Skeletal muscle satellite cell (primary cell): ENCODE results near the gene STS. TPM values are rescaled to one million over a fixed set of nuclear protein-coding genes. Genes with fewer than 3 reads are reported as not detected.

Source experiments
- H3K27me3 ChIP-seq: 2 replicates; pipeline ENCODE4 v1.7.0; 2013; ENCODE audit warnings: low read length; ENCODE audit not compliant: control insufficient read depth, insufficient read depth
- H3K36me3 ChIP-seq: 2 replicates; pipeline ENCODE4 v1.7.0; 2013; ENCODE audit warnings: mild to moderate bottlenecking, control low read depth, low read length; ENCODE audit not compliant: insufficient read depth
- H3K4me1 ChIP-seq: 2 replicates; pipeline ENCODE4 v1.7.0; 2013; ENCODE audit warnings: low read length; ENCODE audit not compliant: control insufficient read depth, insufficient read depth
- H3K4me2 ChIP-seq: 2 replicates; pipeline ENCODE4 v1.7.0; 2013; ENCODE audit warnings: mild to moderate bottlenecking, low read length
- H3K4me3 ChIP-seq: 2 replicates; pipeline ENCODE4 v1.7.0; 2013; ENCODE audit warnings: low read length
- H3K9ac ChIP-seq: 2 replicates; pipeline ENCODE4 v1.7.0; 2013; ENCODE audit warnings: mild to moderate bottlenecking, low read depth, low read length, moderate library complexity
- H3K9me3 ChIP-seq: replicated peaks from 2 replicates; pipeline ENCODE4 v1.7.0; 2013; ENCODE audit warnings: mild to moderate bottlenecking, control low read depth, low read length
- total RNA-seq: library from RNA; depleted of rRNA; stranded (reverse); fragments of >200 nt; gene quantifications from 2 replicates; pipeline ENCODE4 v1.2.3, GENCODE V29; 2012; rRNA removed

The STS gene, protein sequence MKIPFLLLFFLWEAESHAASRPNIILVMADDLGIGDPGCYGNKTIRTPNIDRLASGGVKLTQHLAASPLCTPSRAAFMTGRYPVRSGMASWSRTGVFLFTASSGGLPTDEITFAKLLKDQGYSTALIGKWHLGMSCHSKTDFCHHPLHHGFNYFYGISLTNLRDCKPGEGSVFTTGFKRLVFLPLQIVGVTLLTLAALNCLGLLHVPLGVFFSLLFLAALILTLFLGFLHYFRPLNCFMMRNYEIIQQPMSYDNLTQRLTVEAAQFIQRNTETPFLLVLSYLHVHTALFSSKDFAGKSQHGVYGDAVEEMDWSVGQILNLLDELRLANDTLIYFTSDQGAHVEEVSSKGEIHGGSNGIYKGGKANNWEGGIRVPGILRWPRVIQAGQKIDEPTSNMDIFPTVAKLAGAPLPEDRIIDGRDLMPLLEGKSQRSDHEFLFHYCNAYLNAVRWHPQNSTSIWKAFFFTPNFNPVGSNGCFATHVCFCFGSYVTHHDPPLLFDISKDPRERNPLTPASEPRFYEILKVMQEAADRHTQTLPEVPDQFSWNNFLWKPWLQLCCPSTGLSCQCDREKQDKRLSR
- 6.1 and 7.0 TPM in 2 replicates for total RNA-seq

GRCh38 chrX:7147413-7147977 lies at the start of gene STS:
Gene STS (plus strand): TSS chrX:7147712. CDS start chrX:7253200, 105,488 bp downstream.
- H3K36me3 ChIP-seq = no peaks in the 10 kb centered on the region
- no peaks in the 10 kb centered on the region for H3K27me3 ChIP-seq
- H3K9ac ChIP-seq = peak within 1 kb of the TSS; percentile 87
- H3K4me2 ChIP-seq = peak within 1 kb of the TSS; percentile 88
- H3K4me3 ChIP-seq = peak within 1 kb of the TSS; percentile 85
- H3K4me1 ChIP-seq = peaks cover 16% of the 10 kb centered on the region
- H3K9me3 ChIP-seq = no peaks in the 10 kb centered on the region

GRCh38 chrX:7100022-7100421 lies 47.5 kb upstream of the STS start:
- H3K4me2 ChIP-seq = no peak overlapping the region
- no peak overlapping the region for H3K4me3 ChIP-seq
- H3K9ac ChIP-seq = no peak overlapping the region
- peaks cover 12% of the 10 kb centered on the region for H3K36me3 ChIP-seq
- H3K27me3 ChIP-seq = no peaks in the 10 kb centered on the region
- H3K9me3 ChIP-seq = no peaks in the 10 kb centered on the region
- no peaks in the 10 kb centered on the region for H3K4me1 ChIP-seq

- H3K9me3 ChIP-seq = no peaks in the 10 kb centered on the region
- H3K36me3 ChIP-seq = peaks cover 12% of the 10 kb centered on the region
- H3K4me1 ChIP-seq = no peaks in the 10 kb centered on the region
- no peak overlapping the region for H3K4me2 ChIP-seq
- no peak overlapping the region for H3K4me3 ChIP-seq
- no peaks in the 10 kb centered on the region for H3K27me3 ChIP-seq
- no peak overlapping the region for H3K9ac ChIP-seq
Measured at GRCh38 chrX:7102119-7102518, 45.4 kb upstream of the STS start.

GRCh38 chrX:7106649-7107048 lies 40.9 kb upstream of the STS start:
- no peak overlapping the region for H3K9ac ChIP-seq
- H3K4me1 ChIP-seq = peaks cover 25% of the 10 kb centered on the region
- no peak overlapping the region for H3K4me2 ChIP-seq
- H3K4me3 ChIP-seq = no peak overlapping the region
- no peaks in the 10 kb centered on the region for H3K9me3 ChIP-seq
- H3K36me3 ChIP-seq = peaks cover 4% of the 10 kb centered on the region
- no peaks in the 10 kb centered on the region for H3K27me3 ChIP-seq

DNA sequence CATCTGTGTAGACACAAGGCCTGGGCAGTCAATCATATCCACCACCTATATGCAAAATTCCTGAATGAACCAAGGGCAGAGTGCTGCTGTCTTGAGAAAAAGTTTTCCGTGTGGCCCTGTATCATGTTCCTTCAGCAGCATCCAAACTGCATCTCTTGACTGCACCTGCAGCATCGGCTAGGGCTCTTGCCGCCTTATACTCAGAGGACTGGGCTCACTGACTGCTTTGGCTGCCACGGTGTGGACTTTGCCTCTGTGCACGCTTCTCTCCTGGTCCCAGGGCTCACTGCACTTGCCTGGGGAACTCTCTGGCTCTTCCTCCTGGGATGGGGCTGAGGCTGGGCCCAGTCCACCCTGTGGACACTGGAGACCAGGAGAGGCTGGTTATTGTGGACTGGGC lies 39.5 kb upstream of the STS start:
- no peak overlapping the region for H3K4me3 ChIP-seq
- no peaks in the 10 kb centered on the region for H3K27me3 ChIP-seq
- H3K9me3 ChIP-seq = no peaks in the 10 kb centered on the region
- H3K4me1 ChIP-seq = peaks cover 25% of the 10 kb centered on the region
- H3K36me3 ChIP-seq = peaks cover 2% of the 10 kb centered on the region
- H3K4me2 ChIP-seq = no peak overlapping the region
- H3K9ac ChIP-seq = no peak overlapping the region

GRCh38 chrX:7109049-7109531 lies 38.4 kb upstream of the STS start:
- Histone ChIP-seq H3K4me1 (peaks cover 25% of the 10 kb centered on the region), H3K27me3 (no peaks in the 10 kb centered on the region), H3K36me3 (no peaks in the 10 kb centered on the region), H3K4me2 (peak overlapping the region; percentile 73), H3K9me3 (no peaks in the 10 kb centered on the region), H3K4me3 (peak overlapping the region; percentile 57), H3K9ac (peak overlapping the region; percentile 41)

DNA sequence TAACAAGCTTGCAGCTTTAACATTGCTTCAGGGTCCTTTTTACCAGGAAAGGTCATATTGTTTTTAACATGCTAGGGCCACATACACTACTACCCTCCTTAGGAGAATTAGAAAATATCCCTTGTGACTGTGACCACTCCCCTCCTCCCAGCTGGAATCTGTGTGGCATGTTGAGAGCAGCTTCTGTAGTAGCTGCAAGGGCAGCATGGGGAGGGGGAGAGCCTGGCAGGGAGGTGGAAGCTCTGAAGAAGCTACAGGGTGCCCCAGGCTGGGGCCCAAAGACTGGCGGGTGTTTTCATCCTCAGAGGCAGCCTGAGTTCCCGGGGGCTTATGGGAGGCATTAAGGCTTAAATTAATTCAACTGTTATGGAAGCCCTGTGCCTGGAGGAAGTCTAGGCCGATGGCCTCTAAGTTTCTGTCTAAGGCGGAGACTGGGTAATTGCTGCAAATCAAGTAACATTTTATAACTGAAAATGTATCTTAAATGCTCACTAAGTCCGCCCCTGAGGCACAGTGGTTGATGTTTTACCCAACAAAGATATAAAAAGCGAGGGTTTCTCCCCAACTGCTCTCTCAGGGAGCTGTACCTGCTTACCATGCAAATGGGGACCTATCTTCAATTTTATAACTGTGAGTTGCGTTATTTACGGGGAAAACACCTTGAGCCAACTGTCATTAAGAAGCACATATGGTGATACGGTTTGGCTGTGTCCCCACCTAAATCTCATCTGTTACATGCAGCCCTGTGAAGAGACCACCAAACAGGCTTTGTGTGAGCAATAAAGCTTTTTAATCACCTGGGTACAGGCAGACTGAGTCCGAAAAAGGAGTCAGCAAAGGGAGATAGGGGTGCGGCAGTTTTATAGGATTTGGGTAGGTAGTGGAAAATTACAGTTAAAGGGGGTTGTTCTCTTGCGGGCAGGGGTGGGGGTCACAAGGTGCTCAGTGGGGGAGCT lies 37.4 kb upstream of the STS start:
- no peaks in the 10 kb centered on the region for H3K27me3 ChIP-seq
- H3K4me1 ChIP-seq = peaks cover 25% of the 10 kb centered on the region
- H3K4me2 ChIP-seq = no peak overlapping the region
- no peak overlapping the region for H3K4me3 ChIP-seq
- no peaks in the 10 kb centered on the region for H3K9me3 ChIP-seq
- H3K9ac ChIP-seq = no peak overlapping the region
- H3K36me3 ChIP-seq = no peaks in the 10 kb centered on the region

DNA sequence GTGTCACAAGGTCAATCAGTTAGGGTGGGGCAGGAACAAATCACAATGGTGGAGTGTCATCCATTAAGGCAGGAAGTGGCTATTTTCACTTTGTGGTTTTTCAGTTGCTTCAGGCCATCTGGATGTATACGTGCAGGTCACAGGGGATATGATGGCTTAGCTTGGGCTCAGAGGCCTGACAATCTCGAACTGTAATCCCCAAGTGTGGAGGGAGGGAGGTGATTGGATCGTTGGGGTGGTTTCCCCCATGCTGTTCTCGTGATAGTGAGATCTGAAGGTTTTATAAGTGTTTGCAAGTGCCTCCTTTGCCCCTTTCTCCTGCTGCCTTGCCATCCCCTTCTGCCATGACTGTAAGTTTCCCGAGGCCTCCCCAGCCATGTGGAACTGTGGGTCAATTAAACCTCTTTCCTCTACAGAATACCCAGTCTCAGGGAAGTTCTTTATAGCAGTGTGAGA lies 36.7 kb upstream of the STS start:
- H3K4me1 ChIP-seq = peaks cover 25% of the 10 kb centered on the region
- H3K9me3 ChIP-seq = no peaks in the 10 kb centered on the region
- no peaks in the 10 kb centered on the region for H3K36me3 ChIP-seq
- no peaks in the 10 kb centered on the region for H3K27me3 ChIP-seq
- H3K4me2 ChIP-seq = no peak overlapping the region
- H3K9ac ChIP-seq = no peak overlapping the region
- no peak overlapping the region for H3K4me3 ChIP-seq

- H3K9me3 ChIP-seq = no peaks in the 10 kb centered on the region
- no peaks in the 10 kb centered on the region for H3K36me3 ChIP-seq
- H3K9ac ChIP-seq = no peak overlapping the region
- H3K4me3 ChIP-seq = no peak overlapping the region
- no peak overlapping the region for H3K4me2 ChIP-seq
- no peaks in the 10 kb centered on the region for H3K27me3 ChIP-seq
- peaks cover 25% of the 10 kb centered on the region for H3K4me1 ChIP-seq
Measured at GRCh38 chrX:7111518-7111917, 36.0 kb upstream of the STS start.

DNA sequence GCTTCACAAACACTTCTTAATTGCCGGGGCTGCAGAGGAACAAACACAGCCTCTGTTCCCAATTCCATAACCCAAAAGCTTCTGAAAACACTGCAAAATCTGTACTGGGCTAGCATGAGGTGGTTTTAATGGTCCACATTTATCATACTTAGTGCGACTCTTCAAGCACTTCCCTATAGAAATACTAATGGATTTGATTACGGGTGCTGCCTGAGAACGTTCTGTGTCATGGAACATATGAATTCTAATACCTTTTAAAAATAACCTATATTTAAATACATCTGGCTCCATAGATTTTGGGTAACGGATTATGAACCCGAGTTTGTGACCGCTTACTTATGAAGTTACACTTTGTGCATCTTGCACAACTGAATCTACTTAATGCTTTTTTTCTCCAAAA lies 35.4 kb upstream of the STS start:
- Histone ChIP-seq H3K9ac (no peak overlapping the region), H3K27me3 (no peaks in the 10 kb centered on the region), H3K4me3 (no peak overlapping the region), H3K36me3 (peaks cover 5% of the 10 kb centered on the region), H3K4me2 (no peak overlapping the region), H3K9me3 (no peaks in the 10 kb centered on the region), H3K4me1 (peaks cover 25% of the 10 kb centered on the region)

GRCh38 chrX:7115557-7115956 lies 32.0 kb upstream of the STS start:
- Histone ChIP-seq H3K36me3 (peaks cover 5% of the 10 kb centered on the region), H3K9me3 (no peaks in the 10 kb centered on the region), H3K27me3 (no peaks in the 10 kb centered on the region), H3K4me1 (peaks cover 13% of the 10 kb centered on the region), H3K4me3 (no peak overlapping the region), H3K4me2 (no peak overlapping the region), H3K9ac (no peak overlapping the region)
